ENCODE measurements around the gene NTN1.

Gene NTN1

DNA sequence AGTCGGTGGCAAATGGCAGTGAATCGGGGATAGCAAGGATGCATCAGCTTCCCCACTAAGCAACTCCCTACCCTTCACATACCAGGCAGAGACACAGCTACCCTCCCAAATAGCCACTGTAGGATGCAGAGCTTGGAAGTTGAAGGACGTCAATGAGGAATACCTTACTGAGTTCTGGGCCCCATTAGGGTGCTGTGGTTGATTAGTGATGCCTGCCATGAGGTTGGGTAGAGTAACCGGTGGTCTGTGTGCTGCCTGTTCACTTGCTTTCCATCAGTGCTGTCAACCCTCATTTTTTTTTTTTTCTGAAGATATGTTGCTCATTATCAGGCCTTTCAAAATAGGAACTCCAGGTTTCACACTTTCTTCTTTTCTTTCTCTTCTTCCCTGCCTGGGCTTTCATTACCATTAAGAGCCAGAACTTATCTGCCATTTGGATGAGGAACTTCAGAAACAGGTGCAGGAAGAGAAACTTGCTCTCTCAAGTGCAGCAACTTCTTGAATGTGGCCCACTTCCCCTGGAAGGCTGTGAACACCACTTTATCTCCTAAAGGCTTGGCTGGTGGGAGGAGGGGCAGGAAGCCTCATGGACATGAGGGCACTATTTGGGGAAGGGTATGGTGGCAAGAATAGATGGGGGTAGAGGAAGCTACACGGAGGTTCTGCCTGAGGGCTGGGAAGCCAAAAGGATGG is 183.5 kb downstream of the NTN1 start:
- no peak for DNase-seq (ENCODE audit: low read depth)
- no peak for TF ChIP-seq CTCF (IDR thresholded peaks at IDR 0.05; ENCODE audit: control insufficient read depth, insufficient read depth, low read depth, low read length, missing control alignments)
- H3K4me3 ChIP-seq (ENCODE audit: control insufficient read depth, low read depth, low read length): no peak overlapping the region

GRCh38 chr17:9205520-9206409 is 184.5 kb downstream of the NTN1 start:
- H3K4me3 ChIP-seq (ENCODE audit: control insufficient read depth, low read depth, low read length): no peak overlapping the region
- no peak for DNase-seq (ENCODE audit: low read depth)
- TF ChIP-seq CTCF (IDR thresholded peaks at IDR 0.05; ENCODE audit: control insufficient read depth, insufficient read depth, low read depth, low read length, missing control alignments): no peak

DNA sequence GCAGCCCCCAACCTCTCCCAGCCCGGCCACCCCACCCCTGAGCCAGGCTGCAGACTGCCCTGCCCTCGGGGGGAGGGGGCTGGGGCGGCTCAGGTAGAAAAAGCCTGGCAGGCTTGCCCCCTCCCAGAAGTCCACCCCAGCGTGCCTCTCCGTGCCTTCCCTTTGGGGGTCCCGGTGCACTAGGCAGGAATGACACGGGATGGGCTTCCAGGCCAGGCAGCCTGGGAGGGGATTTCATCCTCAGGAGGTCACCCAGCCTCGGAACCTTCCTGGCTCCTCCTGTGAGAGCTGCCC is 185.0 kb downstream of the NTN1 start:
- TF ChIP-seq CTCF (IDR thresholded peaks at IDR 0.05; ENCODE audit: control insufficient read depth, insufficient read depth, low read depth, low read length, missing control alignments): no peak
- DNase-seq (ENCODE audit: low read depth): no peak
- no peak overlapping the region for H3K4me3 ChIP-seq (ENCODE audit: control insufficient read depth, low read depth, low read length)

GRCh38 chr17:9206741-9207332 is 185.5 kb downstream of the NTN1 start:
- no peak for DNase-seq (ENCODE audit: low read depth)
- H3K4me3 ChIP-seq (ENCODE audit: control insufficient read depth, low read depth, low read length): no peak overlapping the region
- no peak for TF ChIP-seq CTCF (IDR thresholded peaks at IDR 0.05; ENCODE audit: control insufficient read depth, insufficient read depth, low read depth, low read length, missing control alignments)

- H3K4me3 ChIP-seq (ENCODE audit: control insufficient read depth, low read depth, low read length): no peak overlapping the region
- no peak for DNase-seq (ENCODE audit: low read depth)
- no peak for TF ChIP-seq CTCF (IDR thresholded peaks at IDR 0.05; ENCODE audit: control insufficient read depth, insufficient read depth, low read depth, low read length, missing control alignments)
Measured at GRCh38 chr17:9208381-9209105, 187.2 kb downstream of the NTN1 start.

- no peak for TF ChIP-seq CTCF (IDR thresholded peaks at IDR 0.05; ENCODE audit: control insufficient read depth, insufficient read depth, low read depth, low read length, missing control alignments)
- no peak for DNase-seq (ENCODE audit: low read depth)
- H3K4me3 ChIP-seq (ENCODE audit: control insufficient read depth, low read depth, low read length): no peak overlapping the region
Measured at GRCh38 chr17:9209347-9209746, 188.0 kb downstream of the NTN1 start.
